Hepatocyte (in vitro differentiated cells): ENCODE measurements around the gene DLL1.

Experiments used
- EZH2 ChIP-seq: fragments of 200-600 bp; sonication (generic); IDR thresholded peaks from 2 replicates; pipeline ENCODE4 v1.6.1; 2016; ENCODE audit warnings: antibody characterized with exemption, mild to moderate bottlenecking, borderline replicate concordance
- EZH2phosphoT487 ChIP-seq: fragments of 200-600 bp; sonication (generic); IDR thresholded peaks from one replicate; pipeline ENCODE4 v1.6.1; 2018; ENCODE audit warnings: antibody characterized with exemption, mild to moderate bottlenecking, low read depth, moderate library complexity; ENCODE audit not compliant: unreplicated experiment, severe bottlenecking
- TF ChIP-seq, protein P1 (sequence below): fragments of 200-600 bp; sonication (generic); IDR thresholded peaks from 2 replicates; pipeline ENCODE4 v1.5.1; 2016; ENCODE audit warnings: antibody characterized with exemption, mild to moderate bottlenecking; ENCODE audit not compliant: poor library complexity

DNA sequence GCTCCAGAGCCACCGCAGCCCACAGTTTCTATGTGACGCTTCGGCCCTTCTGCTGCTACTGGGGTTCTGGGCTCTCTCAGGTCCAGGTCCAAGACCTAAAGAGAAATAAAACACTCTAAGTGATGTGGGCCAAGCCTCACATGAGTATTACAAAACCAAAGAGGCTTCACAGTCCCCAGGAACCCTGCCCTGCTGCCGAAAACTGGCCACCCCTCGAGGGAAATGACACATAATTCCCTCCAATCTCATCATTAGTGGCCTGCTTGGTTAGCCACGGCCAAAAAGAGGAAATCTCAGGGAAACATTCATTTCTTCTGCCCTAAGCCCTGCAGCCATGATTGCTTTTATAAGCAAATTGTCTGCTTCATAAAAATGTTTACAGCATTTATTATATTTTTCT lies 32.5 kb downstream of the DLL1 start:
- TF ChIP-seq, protein P1, sequence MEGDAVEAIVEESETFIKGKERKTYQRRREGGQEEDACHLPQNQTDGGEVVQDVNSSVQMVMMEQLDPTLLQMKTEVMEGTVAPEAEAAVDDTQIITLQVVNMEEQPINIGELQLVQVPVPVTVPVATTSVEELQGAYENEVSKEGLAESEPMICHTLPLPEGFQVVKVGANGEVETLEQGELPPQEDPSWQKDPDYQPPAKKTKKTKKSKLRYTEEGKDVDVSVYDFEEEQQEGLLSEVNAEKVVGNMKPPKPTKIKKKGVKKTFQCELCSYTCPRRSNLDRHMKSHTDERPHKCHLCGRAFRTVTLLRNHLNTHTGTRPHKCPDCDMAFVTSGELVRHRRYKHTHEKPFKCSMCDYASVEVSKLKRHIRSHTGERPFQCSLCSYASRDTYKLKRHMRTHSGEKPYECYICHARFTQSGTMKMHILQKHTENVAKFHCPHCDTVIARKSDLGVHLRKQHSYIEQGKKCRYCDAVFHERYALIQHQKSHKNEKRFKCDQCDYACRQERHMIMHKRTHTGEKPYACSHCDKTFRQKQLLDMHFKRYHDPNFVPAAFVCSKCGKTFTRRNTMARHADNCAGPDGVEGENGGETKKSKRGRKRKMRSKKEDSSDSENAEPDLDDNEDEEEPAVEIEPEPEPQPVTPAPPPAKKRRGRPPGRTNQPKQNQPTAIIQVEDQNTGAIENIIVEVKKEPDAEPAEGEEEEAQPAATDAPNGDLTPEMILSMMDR, result no peak
- TF ChIP-seq EZH2, result no peak
- TF ChIP-seq EZH2phosphoT487, result no peak
